Epithelial cell of proximal tubule (primary cell): Measurements from ENCODE around the gene DDX10. TPM values are rescaled to one million over a fixed set of nuclear protein-coding genes. Genes with fewer than 3 reads are reported as not detected.

ENCODE experiments used
- DNase-seq: peaks from one replicate; pipeline ENCODE4 v3.0.0-alpha.2; 2011; ENCODE audit warnings: low read depth
- H3K4me3 ChIP-seq: 2 replicates; pipeline ENCODE4 v1.5.1; 2011; ENCODE audit warnings: low read depth, mild to moderate bottlenecking, low read length
- CTCF ChIP-seq: conservative IDR thresholded peaks from 2 replicates; pipeline ENCODE4 v1.5.1; 2012; ENCODE audit warnings: low read depth, mild to moderate bottlenecking, low read length
- total RNA-seq: library from RNA; depleted of rRNA; stranded (reverse); fragments of >200 nt; gene quantifications from 2 replicates; pipeline ENCODE4 v1.2.3, GENCODE V29; 2015

DDX10 gene
- total RNA-seq, 1 donor from 2014 or later = 28.9 TPM

- no peak for TF ChIP-seq CTCF
- H3K4me3 ChIP-seq = no peak overlapping the region
- no peak for DNase-seq
Measured at GRCh38 chr11:108624196-108624925, 40.5 kb upstream of the DDX10 start.

- no peak overlapping the region for H3K4me3 ChIP-seq
- TF ChIP-seq CTCF = no peak
- no peak for DNase-seq
Measured at GRCh38 chr11:108628326-108628725, 36.5 kb upstream of the DDX10 start.

- H3K4me3 ChIP-seq = no peak overlapping the region
- no peak for TF ChIP-seq CTCF
- no peak for DNase-seq
Measured at GRCh38 chr11:108628812-108629211, 36.1 kb upstream of the DDX10 start.

- H3K4me3 ChIP-seq = no peak overlapping the region
- no peak for TF ChIP-seq CTCF
Measured at GRCh38 chr11:108629274-108629673, 35.6 kb upstream of the DDX10 start.

GRCh38 chr11:108632041-108632704, 32.7 kb upstream of the DDX10 start:
- DNase-seq = no peak
- no peak overlapping the region for H3K4me3 ChIP-seq
- no peak for TF ChIP-seq CTCF

More at GRCh38 chr11:108629274-108629673, 35.6 kb upstream of the DDX10 start:
- no peak for DNase-seq

- no peak for TF ChIP-seq CTCF
- no peak for DNase-seq
- H3K4me3 ChIP-seq = no peak overlapping the region
Measured at GRCh38 chr11:108635106-108635505, 29.8 kb upstream of the DDX10 start.
